ENCODE results near the gene OLFML3.

- TF ChIP-seq POLR2A (IDR thresholded peaks at IDR 0.05) (no peak), CTCF (IDR thresholded peaks at IDR 0.05) (no peak)
Measured at GRCh38 chr1:113942527-113942926, 36.7 kb upstream of the OLFML3 start.
